ENCODE measurements around the gene MAP3K4. TPM values are rescaled to one million over a fixed set of nuclear protein-coding genes. Genes with fewer than 3 reads are reported as not detected.

MAP3K4 gene
- total RNA-seq, 1 experiment from 2014 or later = 27.9 TPM

DNA sequence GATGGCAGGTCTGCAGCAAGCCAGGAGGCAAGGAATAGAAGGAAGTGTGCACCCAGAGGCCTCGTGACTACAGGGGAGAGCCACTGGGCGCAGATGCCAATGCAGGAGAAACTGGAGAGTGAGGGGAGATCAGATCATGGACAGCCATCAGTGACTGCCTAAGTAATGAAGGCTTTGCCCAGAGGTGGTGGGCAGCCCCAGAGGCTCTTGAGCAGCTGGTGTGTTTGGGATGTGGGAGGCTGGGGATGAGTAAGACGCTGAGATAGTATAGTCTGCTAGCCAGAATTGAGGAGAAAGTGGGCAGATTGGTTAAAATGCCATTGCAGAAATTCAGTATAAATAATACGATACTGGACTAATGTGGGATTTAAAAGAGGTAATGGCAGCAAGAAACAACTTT, 111.9 kb downstream of the MAP3K4 start:
- Histone ChIP-seq H3K9ac (ENCODE audit: low read length) (no peak overlapping the region), H3K9me2 (replicated peaks; ENCODE audit: low read length) (no peaks in the 10 kb centered on the region), H3K27me3 (ENCODE audit: low read length) (no peaks in the 10 kb centered on the region), H3K4me2 (ENCODE audit: low read length) (no peak overlapping the region), H3K9me3 (ENCODE audit: low read length) (no peaks in the 10 kb centered on the region), H3K79me2 (ENCODE audit: low read length) (no peaks in the 10 kb centered on the region), H3K4me1 (ENCODE audit: insufficient read depth, low read length) (peaks cover 23% of the 10 kb centered on the region), H2AFZ (ENCODE audit: low read length) (no peak overlapping the region), H3K4me3 (ENCODE audit: low read length) (no peak overlapping the region), H3F3A (ENCODE audit: low read length, unreplicated experiment) (peaks cover 3% of the 10 kb centered on the region), H3K36me3 (ENCODE audit: low read depth, low read length) (peaks cover 40% of the 10 kb centered on the region; the same call in 1 of the 2 replicates), H4K20me1 (ENCODE audit: low read length) (no peaks in the 10 kb centered on the region), H3K27ac (ENCODE audit: low read length) (no peak overlapping the region)
- no peak for TF ChIP-seq EZH2 (IDR thresholded peaks at IDR 0.05; ENCODE audit: low read length, unreplicated experiment)
- TF ChIP-seq, protein P1, sequence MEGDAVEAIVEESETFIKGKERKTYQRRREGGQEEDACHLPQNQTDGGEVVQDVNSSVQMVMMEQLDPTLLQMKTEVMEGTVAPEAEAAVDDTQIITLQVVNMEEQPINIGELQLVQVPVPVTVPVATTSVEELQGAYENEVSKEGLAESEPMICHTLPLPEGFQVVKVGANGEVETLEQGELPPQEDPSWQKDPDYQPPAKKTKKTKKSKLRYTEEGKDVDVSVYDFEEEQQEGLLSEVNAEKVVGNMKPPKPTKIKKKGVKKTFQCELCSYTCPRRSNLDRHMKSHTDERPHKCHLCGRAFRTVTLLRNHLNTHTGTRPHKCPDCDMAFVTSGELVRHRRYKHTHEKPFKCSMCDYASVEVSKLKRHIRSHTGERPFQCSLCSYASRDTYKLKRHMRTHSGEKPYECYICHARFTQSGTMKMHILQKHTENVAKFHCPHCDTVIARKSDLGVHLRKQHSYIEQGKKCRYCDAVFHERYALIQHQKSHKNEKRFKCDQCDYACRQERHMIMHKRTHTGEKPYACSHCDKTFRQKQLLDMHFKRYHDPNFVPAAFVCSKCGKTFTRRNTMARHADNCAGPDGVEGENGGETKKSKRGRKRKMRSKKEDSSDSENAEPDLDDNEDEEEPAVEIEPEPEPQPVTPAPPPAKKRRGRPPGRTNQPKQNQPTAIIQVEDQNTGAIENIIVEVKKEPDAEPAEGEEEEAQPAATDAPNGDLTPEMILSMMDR (conservative IDR thresholded peaks at IDR 0.05; ENCODE audit: low read depth, low read length) = no peak
- TF ChIP-seq EZH2phosphoT487 (IDR thresholded peaks at IDR 0.05; ENCODE audit: borderline replicate concordance, low read length) = no peak
- DNase-seq (no peak), ATAC-seq (no peak)
- ChIA-PET CTCF (no interaction called here), POLR2A (ENCODE audit: unreplicated experiment) (no interaction called here)
- intact Hi-C loops (cut with micrococcal nuclease) = no loop called here
- no TSS peak for BruUV-seq (replicated peaks)

DNA sequence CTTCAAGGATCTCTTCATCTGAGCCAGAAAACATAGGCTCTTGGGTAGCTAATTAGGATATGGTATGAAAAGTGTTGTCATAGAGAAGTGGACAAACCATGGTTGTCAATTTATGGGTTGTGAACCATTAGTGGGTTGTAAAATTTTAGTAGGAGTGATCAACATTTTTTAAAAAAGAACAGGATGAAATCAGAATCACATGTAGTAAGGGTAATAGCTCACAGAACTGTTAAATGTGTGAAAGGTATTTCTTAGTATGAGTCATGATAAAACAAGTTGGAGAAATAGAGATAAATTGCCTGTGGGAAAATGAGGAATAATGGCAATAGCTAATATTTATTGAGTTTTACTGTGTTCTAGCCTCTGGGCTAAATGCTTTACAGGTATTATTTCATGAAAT, 113.4 kb downstream of the MAP3K4 start:
- TF ChIP-seq, protein P1 (conservative IDR thresholded peaks at IDR 0.05; ENCODE audit: low read depth, low read length) = no peak
- TF ChIP-seq EZH2phosphoT487 (IDR thresholded peaks at IDR 0.05; ENCODE audit: borderline replicate concordance, low read length) = no peak
- TF ChIP-seq EZH2 (IDR thresholded peaks at IDR 0.05; ENCODE audit: low read length, unreplicated experiment) = no peak
- DNase-seq = peak; percentile 45
- ChIA-PET POLR2A (ENCODE audit: unreplicated experiment) (no interaction called here), CTCF (no interaction called here)
- Histone ChIP-seq H3K9ac (ENCODE audit: low read length) (peak overlapping the region; percentile 75), H3K27me3 (ENCODE audit: low read length) (no peaks in the 10 kb centered on the region), H3K4me1 (ENCODE audit: insufficient read depth, low read length) (peaks cover 23% of the 10 kb centered on the region), H3K4me3 (ENCODE audit: low read length) (peak overlapping the region; percentile 7; the same call in 1 of the 2 replicates), H3F3A (ENCODE audit: low read length, unreplicated experiment) (peaks cover 3% of the 10 kb centered on the region), H4K20me1 (ENCODE audit: low read length) (no peaks in the 10 kb centered on the region), H3K36me3 (ENCODE audit: low read depth, low read length) (peaks cover 44% of the 10 kb centered on the region; the same call in 1 of the 2 replicates), H2AFZ (ENCODE audit: low read length) (no peak overlapping the region), H3K9me3 (ENCODE audit: low read length) (no peaks in the 10 kb centered on the region), H3K9me2 (replicated peaks; ENCODE audit: low read length) (no peaks in the 10 kb centered on the region), H3K79me2 (ENCODE audit: low read length) (no peaks in the 10 kb centered on the region), H3K27ac (ENCODE audit: low read length) (peak overlapping the region; percentile 93), H3K4me2 (ENCODE audit: low read length) (peak overlapping the region; percentile 65)
- BruUV-seq (replicated peaks) = no TSS peak
- intact Hi-C loops (cut with micrococcal nuclease) = no loop called here
- peak; percentile 59 for ATAC-seq

DNA sequence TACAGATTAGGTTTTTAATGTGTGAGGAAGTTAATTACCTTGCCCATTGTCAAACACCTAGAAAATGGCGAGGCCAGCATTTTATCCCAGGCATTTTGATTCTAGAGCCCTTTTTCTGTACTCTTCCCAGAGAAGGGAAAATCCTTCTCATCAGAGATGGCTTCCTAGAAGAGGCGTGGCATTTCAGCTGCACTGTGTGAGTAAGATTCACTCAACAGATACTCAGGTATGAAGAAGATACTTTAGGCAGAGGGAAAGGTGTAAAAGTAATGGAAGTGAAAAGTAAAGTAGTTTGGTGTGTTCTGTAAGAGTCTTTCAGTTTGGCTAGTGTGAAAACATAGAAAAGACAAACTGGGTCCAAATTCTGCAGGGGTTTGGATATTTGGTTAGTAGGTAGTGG, 113.8 kb downstream of the MAP3K4 start:
- Histone ChIP-seq H4K20me1 (ENCODE audit: low read length) (no peaks in the 10 kb centered on the region), H3K27me3 (ENCODE audit: low read length) (no peaks in the 10 kb centered on the region), H3K79me2 (ENCODE audit: low read length) (no peaks in the 10 kb centered on the region), H3F3A (ENCODE audit: low read length, unreplicated experiment) (peaks cover 3% of the 10 kb centered on the region), H3K4me3 (ENCODE audit: low read length) (peak overlapping the region; percentile 7; the same call in 1 of the 2 replicates), H3K9me2 (replicated peaks; ENCODE audit: low read length) (no peaks in the 10 kb centered on the region), H3K36me3 (ENCODE audit: low read depth, low read length) (peaks cover 45% of the 10 kb centered on the region; the same call in 1 of the 2 replicates), H3K4me2 (ENCODE audit: low read length) (peak overlapping the region; percentile 65), H3K9ac (ENCODE audit: low read length) (peak overlapping the region; percentile 75), H2AFZ (ENCODE audit: low read length) (no peak overlapping the region), H3K27ac (ENCODE audit: low read length) (peak overlapping the region; percentile 93), H3K9me3 (ENCODE audit: low read length) (no peaks in the 10 kb centered on the region), H3K4me1 (ENCODE audit: insufficient read depth, low read length) (peaks cover 23% of the 10 kb centered on the region)
- no peak for TF ChIP-seq EZH2 (IDR thresholded peaks at IDR 0.05; ENCODE audit: low read length, unreplicated experiment)
- TF ChIP-seq, protein P1 (conservative IDR thresholded peaks at IDR 0.05; ENCODE audit: low read depth, low read length) = no peak
- TF ChIP-seq EZH2phosphoT487 (IDR thresholded peaks at IDR 0.05; ENCODE audit: borderline replicate concordance, low read length) = no peak
- ChIA-PET POLR2A (ENCODE audit: unreplicated experiment) (no interaction called here), CTCF (no interaction called here)
- DNase-seq = peak; percentile 43
- BruUV-seq (replicated peaks) = no TSS peak
- intact Hi-C loops (cut with micrococcal nuclease) = no loop called here
- ATAC-seq = peak; percentile 69
